RWPE1 (cell line): ENCODE data around the gene WNT9A.
"Not testable (repeated sequence)": the region's sequence is repeated elsewhere in the genome, so short reads cannot be mapped to it uniquely, and the experiment has no call there.

Experiments used
- CTCF ChIA-PET: fragments of 350-600 bp; sonication (Branson Sonifier 250); formaldehyde crosslinking; extraction: SDS; loops from one replicate; lab custom pipeline; 2021; lab: Yijun Ruan, JAX
- POLR2A ChIA-PET: fragments of 400-600 bp; formaldehyde crosslinking; extraction: SDS; loops from one replicate; lab custom pipeline; 2020; ENCODE audit warnings: antibody characterized with exemption; ENCODE audit not compliant: low non-redundant PET; lab: Yijun Ruan, JAX
- DNase-seq: peaks from one replicate; pipeline ENCODE4 v3.0.0; 2012; ENCODE audit warnings: low spot score
- H3K27ac ChIP-seq: fragments of 450-650 bp; 2 replicates; pipeline ENCODE4 v1.5.1; 2017
- TF ChIP-seq, protein P1 (sequence below): fragments of 450-650 bp; conservative IDR thresholded peaks from 2 replicates; pipeline ENCODE4 v1.5.1; 2017; ENCODE audit warnings: low read depth, mild to moderate bottlenecking

The WNT9A gene

DNA sequence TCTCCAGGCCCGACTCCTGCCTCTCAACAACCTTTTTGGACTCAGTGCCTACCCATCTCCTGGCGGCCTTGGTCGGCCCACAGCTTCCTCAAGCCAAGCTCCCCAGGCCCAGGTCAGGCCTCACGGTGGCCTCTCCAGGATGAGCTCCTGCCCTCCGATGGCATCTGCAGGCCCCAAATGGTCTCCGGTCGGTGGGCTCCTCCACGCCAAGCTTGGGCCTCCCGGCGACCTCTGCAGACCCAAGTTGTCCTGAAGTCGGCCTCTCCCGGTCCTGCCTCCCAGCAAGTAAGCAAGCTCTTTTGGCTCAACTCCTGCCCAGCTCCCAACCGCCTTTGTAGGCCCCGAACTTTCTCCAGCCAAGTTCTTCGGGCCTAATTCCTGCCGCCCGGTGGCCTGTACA, 23.5 kb upstream of the WNT9A start:
- POLR2A ChIA-PET, DNase-seq, H3K27ac ChIP-seq: not testable (repeated sequence)
- CTCF ChIA-PET = interaction anchor here (0.6 to 1.2 kb wide), 2 partner anchors 18 to 28 kb away, joined by 3 read pairs; no protein-coding TSS in a partner anchor

DNA sequence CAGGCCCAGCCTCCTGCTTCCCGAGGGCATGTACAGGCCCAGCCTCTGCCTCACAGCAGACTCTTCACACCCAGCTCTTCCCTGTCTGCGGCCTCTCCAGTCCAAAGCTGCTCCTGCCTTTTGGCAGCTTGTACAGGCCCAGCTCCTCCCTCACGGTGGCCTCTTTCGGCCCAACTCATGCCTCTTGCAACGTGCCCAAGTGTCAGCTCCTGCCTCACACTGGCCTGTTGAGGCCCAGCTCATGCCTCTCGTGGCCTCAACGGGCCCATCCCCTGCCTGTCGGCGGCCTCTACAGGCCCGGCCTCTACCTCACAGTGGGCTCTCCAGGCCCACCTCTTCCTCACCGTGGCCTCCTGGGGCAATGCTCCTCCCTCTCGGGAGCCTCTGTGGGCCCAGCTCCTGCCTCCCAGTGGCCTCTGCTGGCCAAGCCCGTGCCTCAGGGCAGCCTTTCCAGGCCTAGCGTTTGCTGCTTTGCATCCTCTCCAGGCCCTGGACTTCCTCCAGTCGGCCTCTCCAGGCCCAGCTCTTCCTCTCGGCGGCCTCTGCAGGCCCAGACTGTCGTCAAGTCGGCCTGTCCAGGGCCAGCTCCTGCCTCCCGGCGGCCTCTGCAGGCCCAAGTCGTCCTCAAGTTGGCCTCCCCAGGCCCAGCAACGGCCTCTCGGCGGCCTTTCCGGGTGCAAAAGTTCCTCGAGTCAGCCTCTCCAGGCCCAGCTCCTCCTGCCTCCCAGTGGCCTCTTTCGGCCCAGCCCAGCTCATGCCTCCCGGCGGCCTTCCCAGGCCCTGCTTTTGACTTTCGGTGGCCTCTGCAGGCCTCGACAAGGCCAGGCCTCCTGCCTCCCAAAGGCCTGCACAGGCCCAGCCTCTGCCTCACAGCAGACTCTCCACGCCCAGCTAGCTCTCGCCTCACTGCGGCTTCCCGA, 22.6 kb upstream of the WNT9A start:
- CTCF ChIA-PET = interaction anchor here (0.6 kb wide), 2 partner anchors 29 to 1556 kb away, joined by 3 read pairs; no protein-coding TSS in a partner anchor
- POLR2A ChIA-PET, DNase-seq, H3K27ac ChIP-seq: not testable (repeated sequence)

DNA sequence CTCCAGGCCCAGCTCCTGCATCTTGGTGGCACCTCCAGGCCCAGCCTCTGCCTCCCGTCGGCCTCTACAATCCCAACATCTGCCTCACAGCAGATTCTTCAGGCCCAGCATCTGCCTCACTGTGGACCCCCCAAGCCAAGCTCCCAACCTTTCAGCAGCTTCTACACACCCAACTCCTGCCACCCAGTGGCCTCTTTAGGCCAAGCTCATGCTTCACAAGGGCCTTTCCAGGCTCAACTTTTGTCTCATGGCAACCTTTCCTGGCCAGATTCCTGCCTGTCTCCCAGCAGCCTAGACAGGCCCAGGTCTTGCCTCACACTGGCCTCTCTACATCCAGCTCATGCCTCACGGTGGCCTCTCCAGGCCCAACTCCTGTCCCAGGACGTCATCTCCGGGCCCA, 20.1 kb upstream of the WNT9A start:
- CTCF ChIA-PET, DNase-seq, H3K27ac ChIP-seq, POLR2A ChIA-PET: not testable (repeated sequence)

DNA sequence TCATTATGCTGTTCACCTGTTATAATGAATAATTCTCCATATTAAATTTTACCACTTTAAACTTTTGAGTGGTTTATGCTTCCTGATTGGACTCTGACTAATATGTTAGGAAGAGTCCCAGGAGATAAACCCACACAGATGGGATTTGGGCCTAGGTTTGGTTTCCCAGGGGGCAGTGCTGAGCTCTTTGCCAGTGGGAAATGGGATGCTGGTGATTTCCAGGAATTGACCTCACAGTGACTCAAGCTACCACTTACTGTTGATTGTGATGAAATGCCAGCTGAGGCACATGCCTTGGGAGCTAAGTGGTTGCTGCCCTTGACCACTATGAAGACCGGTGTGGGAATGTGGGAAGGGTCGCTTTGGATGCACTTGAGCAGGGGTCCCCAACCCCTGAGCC, 19.0 kb upstream of the WNT9A start:
- POLR2A ChIA-PET, CTCF ChIA-PET, DNase-seq, H3K27ac ChIP-seq: not testable (repeated sequence)

DNA sequence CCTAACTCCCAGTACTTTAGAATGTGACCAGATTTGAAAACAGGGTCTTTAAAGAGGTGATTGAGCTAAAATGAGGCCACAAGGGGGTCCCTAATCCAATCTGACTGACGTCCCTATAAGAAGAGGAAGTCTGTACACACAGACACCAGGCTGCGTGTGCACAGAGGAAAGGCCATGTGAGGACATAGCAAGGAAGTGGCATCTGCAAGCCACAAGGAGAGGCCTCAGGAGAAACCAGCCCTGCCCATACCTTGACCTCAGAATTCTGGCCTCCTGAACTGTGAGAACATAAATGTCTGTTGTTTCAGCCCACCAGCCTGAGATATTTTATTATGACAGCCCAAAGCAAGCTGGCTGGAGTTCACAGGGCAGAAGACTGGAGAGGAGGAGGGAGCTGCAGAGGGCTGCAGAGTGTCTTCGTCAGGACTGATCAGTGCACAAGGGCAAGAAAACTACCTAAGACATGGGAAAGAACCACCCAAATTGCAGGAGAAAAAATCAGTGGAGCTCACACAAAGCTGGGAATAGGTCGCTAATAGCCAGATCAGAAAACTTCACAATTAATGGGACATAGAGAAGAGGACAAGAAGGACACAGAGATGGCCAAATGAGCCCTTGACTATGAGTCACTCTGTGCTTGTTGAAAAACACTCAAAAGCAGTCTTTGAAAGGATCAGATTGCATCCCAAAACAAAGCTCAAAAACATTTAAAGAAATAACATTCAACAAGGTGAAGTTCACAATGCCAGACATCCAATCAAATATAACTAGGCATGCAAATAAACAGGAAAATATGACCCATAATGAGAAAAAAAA, 14.1 kb upstream of the WNT9A start:
- CTCF ChIA-PET = interaction anchor here (0.6 kb wide), 2 partner anchors 9 to 76 kb away, joined by 3 to 4 read pairs; no protein-coding TSS in a partner anchor
- POLR2A ChIA-PET = no interaction called here

DNA sequence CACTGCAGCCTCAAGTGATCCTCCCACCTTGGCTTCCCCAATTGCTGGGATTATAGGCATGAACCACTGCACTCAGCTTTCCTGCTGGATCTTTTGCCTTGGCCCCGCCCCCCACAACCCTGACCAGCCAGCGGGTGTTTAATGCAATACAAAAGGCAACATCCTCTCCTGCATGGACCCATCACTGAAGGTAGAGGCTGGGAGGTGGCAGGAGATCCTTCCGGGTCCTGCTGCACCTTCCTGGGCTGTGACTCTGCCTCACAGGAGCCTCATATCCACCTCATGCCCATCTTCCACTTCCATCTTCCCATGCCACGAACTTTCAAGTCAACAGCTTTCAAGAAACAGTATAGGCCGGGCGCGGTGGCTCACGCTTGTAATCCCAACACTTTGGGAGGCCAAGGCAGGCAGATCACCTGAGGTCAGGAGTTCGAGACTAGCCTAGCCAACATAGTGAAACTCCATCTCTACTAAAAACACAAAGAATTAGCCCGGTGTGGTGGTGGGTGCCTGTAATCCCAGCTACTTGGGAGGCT, 11.7 kb upstream of the WNT9A start:
- TF ChIP-seq, protein P1, sequence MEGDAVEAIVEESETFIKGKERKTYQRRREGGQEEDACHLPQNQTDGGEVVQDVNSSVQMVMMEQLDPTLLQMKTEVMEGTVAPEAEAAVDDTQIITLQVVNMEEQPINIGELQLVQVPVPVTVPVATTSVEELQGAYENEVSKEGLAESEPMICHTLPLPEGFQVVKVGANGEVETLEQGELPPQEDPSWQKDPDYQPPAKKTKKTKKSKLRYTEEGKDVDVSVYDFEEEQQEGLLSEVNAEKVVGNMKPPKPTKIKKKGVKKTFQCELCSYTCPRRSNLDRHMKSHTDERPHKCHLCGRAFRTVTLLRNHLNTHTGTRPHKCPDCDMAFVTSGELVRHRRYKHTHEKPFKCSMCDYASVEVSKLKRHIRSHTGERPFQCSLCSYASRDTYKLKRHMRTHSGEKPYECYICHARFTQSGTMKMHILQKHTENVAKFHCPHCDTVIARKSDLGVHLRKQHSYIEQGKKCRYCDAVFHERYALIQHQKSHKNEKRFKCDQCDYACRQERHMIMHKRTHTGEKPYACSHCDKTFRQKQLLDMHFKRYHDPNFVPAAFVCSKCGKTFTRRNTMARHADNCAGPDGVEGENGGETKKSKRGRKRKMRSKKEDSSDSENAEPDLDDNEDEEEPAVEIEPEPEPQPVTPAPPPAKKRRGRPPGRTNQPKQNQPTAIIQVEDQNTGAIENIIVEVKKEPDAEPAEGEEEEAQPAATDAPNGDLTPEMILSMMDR = no peak
- CTCF ChIA-PET = no interaction called here
- H3K27ac ChIP-seq = no peak overlapping the region
- POLR2A ChIA-PET = no interaction called here
- DNase-seq = no peak

More for the DNA sequence above, 14.1 kb upstream of the WNT9A start:
- H3K27ac ChIP-seq = no peak overlapping the region
- TF ChIP-seq, protein P1 = no peak
- no peak for DNase-seq

DNA sequence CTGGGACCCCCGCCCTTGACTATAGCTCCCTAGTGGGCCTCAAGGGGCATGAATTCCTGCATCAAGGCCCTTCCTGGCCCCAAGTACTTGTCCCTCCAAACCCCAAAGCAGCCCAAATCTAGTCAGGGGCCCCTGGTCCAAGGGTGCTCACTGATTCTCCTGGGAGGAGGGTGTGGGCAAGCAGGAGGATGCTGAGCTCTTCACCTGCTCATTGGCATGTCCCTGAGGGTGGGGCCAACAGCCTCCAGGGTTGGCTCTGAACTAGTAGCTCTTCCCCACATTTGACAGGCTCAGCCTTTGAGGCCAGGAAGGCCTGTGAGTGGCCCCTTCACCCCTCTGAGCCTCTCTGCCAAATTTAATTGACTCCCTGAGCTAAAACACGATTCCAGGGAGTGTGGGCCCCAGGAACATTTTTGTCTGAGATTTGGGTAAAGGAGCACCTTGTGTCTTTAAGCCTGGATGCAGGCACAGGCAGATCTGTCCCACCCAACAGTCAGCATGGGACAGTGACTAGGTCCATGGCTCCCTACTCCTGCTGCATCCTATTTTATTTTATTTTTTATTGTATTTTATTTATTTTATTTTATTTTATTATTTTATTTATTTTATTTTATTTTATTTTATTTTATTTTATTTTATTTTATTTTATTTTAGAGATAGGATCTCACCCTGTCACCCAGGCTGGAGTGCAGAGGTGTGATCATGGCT, 11.0 kb upstream of the WNT9A start:
- no peak for DNase-seq
- ChIA-PET CTCF (interaction anchor here (0.6 kb wide), 1 partner anchor 335 kb away, joined by 3 read pairs; no protein-coding TSS in a partner anchor), POLR2A (no interaction called here)
- TF ChIP-seq, protein P1 = no peak
- no peak overlapping the region for H3K27ac ChIP-seq

DNA sequence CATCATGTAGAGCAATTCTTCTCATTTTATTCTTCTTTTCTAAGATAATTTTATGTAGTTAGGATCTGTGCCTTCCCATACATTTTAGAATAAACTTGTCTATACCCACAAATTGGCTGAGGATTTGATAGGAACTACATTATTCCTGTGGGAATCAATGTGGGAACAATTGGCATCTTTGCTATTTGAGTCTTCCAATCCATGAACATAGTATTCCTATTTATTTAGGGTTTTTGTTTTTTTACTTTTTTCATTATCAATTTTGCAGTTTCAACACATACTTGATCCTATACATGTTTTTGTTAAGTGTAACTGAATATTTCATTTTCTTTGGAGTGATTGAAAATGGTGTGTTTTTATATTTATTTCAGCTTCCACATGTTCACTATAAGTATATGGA, 8.1 kb upstream of the WNT9A start:
- DNase-seq = no peak
- no peak overlapping the region for H3K27ac ChIP-seq
- POLR2A ChIA-PET = no interaction called here
- CTCF ChIA-PET = no interaction called here
- TF ChIP-seq, protein P1 = no peak
